T-helper 2 cell treated with Interferon-gamma antibody and Interleukin-4, amounts not matched to agents 100 ng/mL and 5 ng/mL, for 36 hours (primary cell): Measurements from ENCODE around the gene RSU1. TPM values are rescaled to one million over a fixed set of nuclear protein-coding genes. Genes with fewer than 3 reads are reported as not detected.

ENCODE experiments used
- intact Hi-C: fragments of 100-400 bp; cut with micrococcal nuclease; formaldehyde crosslinking; loops from one replicate; pipeline ENCODE4 v1.15.1; 2023
- total RNA-seq: library from RNA; stranded (reverse); gene quantifications from 2 replicates; pipeline ENCODE4 v1.2.3, GENCODE V29; 2022

RSU1 gene
- total RNA-seq, 1 donor from 2014 or later, result 86.9 TPM

DNA sequence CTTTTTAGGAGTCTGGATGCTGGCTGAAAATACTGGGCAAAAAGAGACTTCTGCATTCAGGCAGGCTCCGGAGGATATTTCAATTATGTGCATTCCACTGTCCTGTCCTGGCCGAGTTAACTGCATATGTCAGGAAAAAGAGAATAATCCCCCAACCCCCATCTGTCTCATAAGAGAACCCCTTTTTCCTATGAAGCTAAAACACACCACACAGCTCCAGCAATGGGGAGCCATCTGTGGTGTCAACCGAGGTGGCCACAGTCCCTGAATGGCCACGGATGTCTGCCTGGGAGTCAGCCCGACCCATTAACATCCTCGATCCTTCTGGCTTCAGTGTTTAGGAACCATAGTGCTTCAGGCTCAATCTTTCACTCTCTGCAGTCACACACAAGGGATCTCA, 70.4 kb downstream of the RSU1 start:
- intact Hi-C loops, result no loop called here

DNA sequence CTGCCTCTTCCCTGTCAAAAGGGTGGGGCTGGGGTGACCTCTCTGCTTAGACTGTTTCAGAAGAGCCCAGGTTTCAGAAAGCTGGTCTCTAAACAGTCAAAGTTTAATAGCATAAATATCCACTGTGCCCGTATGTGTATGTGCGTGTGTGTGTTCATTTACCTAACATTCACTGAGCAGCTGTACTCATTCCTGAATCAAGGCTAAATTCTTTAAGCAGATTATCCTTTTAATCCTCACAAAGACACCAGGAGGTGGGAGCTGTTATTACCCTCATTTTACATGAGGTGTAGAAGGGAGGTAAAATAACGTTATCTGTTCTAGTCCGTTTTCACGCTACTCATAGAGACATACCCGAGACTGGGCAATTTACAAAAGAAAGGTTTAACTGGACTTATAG, 72.2 kb downstream of the RSU1 start:
- intact Hi-C loops, result no loop called here

DNA sequence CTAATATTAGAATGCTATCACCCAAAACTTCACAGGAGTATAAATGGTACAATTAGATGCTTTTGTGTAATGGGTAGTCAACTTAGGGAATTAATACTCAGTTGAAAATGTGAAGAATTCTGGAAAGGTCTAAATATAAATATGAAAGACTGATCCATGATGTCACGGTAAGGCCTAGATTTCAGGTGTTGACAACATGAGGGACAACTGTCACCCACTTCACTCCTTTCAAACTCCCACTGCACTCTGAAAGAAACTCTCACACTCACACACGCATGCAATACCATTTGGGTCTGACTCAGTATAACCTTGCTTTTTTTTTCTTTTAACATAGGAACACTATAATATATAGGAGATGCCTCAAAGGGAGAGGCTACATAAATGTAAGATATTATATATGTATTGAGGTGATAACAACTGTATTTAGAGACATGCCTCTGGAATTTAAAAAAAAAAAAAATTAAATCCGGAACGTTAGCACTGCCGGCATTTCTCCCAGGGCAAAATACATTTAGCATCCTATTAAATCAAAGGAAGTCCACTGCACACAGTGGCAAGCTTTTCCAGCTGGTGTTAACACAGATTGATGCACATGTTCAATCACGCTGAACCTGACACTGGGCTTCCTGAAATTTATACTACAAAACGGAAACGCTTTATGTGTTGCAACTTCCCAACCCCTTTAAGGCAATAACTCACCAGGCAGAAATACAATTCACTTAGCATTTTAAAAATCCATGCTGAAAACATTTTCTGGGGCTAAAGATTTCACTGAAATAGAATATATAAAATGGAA, 74.9 kb downstream of the RSU1 start:
- intact Hi-C loops, result no loop called here

DNA sequence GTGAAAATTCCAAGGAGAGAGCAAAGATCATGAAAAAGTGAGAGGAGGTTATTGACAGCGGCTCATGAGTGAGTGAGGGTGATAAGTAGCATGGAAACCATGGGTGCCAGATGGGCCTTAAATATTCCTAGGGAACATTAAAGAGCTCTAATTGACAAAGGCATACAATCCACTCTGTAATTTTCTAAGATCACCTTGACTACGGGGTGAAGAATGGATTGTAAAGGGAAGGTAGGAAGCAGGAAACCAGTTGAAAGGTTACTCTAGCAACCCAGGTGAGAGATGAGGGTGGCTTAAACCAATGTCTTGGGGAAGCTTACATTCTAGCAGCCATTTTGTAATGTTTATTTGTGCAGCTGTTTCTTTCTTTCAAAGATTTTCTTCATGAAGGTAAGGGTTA, 75.7 kb downstream of the RSU1 start:
- intact Hi-C loops, result no loop called here

DNA sequence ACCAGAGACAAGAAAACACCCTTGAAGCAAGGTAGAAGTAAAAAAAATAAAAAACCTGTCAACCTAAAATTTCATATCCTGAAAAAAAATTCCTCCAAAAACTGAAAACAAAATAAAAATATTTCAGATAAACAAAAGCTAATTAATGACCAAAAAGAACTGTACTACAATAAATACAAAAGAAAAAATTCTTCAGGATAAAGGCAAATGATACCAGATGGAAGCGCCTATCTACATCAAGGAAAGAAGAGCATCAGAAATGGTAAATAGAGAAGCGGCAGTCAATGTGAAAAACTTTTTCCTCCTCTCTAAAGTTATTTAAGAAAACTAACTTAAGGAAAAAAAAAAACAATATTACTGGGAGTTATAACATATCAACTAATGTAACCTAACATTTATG, 79.8 kb downstream of the RSU1 start:
- intact Hi-C loops, result no loop called here

DNA sequence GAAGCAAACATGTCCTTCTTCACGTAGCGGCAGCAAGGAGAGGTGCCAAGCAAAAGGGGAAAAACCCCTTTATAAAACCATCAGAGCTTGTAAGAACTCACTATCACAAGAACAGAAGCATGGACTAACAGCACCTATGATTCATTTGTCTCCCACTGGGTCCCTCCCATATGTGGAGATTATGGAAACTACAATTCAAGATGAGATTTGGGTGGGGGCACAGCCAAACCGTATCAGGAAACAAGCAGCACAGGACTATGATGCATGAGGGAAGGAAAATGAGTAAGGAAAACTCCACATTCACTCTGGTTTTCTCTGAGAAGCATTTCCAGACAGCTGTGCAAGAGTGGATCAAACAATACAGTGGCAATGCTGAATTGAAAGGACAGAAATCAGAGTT, 81.6 kb downstream of the RSU1 start:
- intact Hi-C loops, result no loop called here

DNA sequence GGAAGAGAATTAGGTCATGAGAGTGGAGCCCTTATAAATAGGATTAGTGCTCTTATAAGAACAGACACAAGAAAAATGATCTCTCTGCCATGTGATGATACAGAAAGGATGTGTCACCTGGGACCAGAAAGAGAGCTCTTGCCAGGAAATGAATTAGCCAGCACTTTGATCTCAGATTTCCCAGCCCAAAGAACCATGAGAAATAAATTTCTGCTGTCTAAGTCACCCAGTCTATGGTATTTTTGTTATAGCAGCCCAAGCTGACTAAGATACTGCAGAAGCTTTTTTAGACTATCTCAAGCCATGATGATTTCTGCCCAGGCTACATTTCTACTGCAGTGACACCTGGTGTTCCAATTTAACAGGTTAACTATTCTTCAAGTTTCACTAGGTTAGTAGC, 84.8 kb downstream of the RSU1 start:
- intact Hi-C loops, result no loop called here

DNA sequence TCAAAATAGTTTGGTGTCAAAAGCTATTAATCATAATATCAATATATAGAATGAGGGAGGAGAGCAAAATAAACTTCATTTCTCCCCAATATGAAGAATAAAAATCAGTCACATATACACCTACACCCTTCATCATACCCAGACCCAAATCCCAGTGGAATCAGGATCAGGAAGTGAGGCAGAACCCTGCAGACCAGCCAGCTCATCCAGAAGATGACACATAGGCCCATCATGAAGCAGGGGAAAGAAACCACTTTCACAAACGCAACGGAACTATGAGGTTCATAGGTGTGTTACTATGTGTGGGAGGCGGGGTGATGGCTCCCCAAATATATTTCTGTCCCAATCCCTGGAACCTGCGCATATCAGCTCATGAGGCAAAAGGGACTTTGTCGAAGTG, 89.0 kb downstream of the RSU1 start:
- intact Hi-C loops, result no loop called here

DNA sequence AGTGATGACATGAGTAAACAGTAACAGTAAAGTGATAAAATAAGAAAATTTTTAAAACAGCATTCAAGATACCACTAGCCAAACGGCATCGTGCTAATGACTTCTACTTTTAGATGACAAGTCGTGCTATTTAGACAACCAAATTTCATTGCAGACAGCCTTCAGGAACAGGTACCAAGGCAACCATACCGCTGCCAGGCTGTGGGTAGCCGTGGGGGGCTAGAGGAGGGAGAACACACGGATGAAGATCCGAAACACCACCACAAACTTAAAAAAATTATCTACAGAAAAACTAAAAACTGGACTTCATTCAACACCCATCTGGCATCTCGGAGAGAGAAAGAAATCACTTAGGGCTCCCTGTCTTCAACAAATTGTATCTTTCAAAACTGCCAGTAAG, 89.6 kb downstream of the RSU1 start:
- intact Hi-C loops, result no loop called here

DNA sequence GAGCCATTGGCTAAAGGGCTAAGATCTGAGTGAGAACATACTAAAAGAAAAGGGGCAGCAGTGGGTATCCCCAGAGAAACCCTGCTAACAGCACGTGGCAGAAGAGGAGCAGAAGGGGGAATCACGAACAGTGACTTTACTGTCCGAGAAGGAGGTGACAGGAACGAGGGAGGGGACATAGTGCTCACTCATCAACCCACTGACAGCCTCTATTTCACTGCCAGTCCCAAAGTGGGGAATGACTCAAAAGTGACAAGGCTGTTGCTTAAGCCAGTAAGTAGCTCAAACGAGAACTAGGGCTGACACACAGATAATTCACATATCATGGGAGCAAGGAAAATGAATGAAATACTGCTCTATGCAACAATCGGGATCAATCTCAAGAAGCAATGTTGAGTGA, 92.7 kb downstream of the RSU1 start:
- intact Hi-C loops, result no loop called here

DNA sequence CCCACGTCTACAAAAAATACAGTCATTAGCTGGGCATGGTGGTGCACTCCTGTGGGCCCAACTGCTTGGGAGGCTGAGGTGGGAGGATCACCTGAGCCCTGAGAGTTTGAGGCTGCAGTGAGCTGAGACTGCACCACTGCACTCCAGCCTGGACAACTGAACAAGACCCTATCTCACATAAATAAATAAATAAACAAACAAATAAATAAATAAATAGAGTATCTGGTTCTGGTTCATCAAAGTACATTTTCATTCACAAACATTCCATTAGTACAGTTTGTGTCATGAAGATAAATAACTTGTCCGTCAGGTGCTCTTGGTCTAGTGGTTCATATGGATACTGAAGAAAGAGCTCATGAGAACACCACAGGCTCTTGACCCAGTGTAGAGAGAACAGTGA, 96.4 kb downstream of the RSU1 start:
- intact Hi-C loops, result no loop called here

DNA sequence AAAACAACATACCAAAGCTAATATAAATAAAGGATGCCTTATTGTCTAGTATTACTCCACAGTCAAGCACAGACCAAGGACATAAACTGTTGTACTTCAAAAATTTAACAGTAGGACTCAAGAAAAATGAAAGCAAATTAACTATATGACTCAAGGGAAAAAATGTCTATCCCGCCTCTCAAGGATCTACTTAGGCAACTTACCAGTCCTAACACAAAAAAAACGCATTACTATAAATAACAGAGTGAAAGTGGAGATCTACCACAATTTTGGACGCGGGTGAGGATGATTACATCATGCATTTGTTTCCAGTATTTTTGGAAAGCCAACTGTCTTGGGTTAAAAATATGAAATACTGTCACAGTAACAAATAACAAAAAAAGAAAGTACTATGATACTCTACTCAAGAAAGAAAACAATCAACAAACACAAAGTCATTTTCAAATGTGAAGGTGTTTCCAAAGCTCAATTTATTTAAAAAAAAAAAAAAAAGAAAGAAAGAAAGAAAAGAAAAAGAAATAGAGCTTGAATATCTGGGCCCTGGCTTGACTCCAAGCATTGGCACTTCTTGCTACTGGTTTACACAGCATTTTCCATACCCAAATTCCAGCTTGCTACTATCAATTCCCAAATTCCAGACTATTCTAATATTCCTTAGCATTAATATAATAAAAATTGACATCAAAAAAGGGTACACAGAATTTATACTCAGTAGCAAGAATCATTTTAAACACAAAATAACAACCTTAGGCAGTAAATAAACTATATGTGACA, 99.4 kb downstream of the RSU1 start:
- intact Hi-C loops, result no loop called here

DNA sequence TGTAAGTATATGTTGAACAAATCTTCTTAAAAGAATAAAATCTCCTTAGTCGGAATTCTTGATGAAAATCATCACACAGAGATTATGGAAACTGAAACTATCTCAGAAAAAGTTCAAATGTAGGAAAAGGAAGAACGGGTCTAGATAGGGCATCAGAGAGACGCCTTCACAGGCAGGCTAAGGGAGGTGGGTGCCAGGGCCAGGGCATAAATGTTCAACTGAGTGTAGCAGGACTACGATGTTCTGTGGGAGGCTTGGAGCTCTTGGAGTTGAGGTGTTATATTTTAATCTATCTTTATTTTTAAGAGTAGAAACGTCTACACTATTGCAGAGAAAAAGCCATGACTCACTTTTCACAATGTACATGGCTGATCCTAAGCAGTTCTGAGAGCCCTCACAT, 101.2 kb downstream of the RSU1 start:
- intact Hi-C loops, result no loop called here

DNA sequence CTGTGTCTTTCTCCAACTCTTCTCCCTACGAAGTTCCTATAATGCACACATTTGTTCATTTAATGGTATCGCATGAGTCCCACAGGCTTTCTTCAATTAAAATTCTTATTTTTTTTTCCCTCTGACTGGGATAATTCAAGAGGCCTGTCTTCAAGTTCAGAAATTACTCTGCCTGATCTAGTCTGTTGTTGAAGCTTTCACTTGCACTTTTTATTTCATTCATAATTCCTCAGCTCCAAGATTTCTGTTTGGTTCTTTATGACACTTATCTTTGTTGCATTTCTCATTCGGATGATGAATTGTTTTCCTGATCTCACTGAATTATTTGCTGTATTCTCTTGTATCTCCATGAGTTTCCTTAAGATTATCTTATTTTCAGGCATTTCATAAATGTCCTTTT, 103.9 kb downstream of the RSU1 start:
- intact Hi-C loops, result no loop called here

DNA sequence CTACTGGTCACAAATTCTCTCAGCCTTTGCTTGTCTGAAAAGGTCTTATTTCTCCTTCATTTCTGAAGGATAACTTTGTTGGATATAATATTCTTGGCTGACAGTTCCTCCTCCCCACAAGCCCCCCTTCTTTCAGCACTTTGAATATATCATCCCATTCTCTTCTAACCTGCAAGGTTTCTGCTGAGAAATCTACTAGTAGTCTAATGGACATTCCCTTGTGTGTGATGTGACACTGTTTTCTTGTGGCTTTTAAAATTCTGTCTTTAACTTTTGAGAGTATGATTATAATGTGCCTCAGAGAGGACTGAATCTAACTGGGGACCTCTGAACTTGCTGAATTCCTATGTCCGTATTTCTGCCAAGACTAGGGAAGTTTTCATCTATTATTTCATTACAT, 104.3 kb downstream of the RSU1 start:
- intact Hi-C loops, result no loop called here

DNA sequence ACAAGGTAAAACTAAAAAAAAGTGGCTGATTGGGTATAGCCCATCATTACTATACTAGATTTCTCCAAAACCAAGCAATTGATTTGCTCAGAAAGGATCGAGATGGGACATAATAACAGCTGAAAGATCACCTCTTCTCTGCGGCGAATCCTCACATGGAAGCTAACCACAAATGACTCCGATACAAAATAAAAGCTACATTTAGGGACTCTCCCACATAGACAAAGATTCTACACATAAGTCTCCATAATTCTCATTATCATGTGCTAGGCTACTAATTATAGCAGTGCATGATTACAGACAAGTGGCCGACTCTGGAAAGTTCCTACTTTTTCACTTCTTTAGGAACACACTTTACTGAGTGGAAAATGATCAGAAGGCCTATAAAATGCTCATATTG, 116.9 kb downstream of the RSU1 start:
- intact Hi-C loops, result no loop called here

DNA sequence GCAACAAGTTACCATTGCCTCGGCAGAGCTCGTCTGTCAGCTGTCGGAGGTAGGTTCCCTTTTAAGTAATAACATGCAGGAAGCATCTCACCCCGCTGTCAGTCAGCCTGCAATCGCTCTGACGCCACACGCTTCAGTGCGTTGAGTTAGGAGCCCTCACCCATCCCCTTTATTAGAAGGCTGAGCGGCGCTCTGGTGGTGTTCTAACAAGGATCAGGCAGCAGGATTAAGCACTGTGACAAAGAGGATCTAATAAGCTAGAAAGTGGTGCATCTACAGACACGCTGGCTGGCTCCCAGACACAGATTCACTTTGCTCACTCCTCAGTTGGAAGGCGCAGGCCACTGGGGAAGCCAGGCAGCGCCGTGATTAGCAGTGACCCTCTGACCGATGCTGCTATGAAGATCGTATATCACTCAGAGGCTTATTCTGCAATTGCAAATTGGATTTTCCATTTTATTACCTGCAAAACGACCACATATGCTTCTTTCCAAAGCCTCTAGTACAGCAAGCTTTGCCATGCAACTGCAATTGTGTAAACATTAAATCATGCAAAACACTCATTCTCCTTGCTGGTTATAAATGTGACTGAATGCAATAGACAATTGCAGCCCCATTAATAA, 117.7 kb downstream of the RSU1 start:
- intact Hi-C loops, result no loop called here

DNA sequence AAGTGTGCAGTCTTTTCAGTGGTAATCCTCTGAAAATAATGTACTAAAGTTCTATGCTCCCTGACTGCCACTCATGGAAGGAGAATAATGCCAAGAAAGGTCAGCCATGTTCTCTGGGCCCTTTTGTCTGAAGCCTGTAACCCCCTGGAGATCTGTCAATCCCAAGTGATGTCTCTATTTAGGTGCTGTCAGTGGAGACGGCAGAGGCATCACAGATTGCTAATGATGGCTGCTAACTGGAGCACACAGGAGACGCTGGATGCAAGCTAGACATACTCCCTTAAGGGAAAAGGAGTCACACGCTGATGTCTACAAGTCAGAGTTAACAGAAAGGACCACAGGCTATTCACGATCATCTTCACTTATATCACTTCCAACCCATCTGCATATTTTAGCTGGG, 118.8 kb downstream of the RSU1 start:
- intact Hi-C loops, result no loop called here

DNA sequence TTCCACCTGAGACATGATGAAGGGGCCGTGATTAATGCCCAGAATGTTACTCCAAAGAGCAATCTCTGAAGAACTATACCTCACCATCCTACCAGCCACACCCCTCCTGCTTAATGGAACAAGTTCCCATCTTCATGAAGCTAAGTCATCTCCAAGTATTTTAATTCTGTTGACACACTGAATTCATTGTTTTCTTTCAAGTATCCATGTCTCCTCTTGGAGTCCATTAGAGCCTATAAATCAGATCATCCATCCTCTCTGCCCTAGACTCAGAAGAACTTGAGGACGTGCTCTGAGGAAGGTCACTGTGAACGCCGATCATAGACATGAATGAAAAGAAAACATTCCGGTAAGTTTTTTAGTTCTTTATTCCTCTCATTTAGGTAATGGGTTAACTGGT, 126.8 kb downstream of the RSU1 start:
- intact Hi-C loops, result no loop called here

DNA sequence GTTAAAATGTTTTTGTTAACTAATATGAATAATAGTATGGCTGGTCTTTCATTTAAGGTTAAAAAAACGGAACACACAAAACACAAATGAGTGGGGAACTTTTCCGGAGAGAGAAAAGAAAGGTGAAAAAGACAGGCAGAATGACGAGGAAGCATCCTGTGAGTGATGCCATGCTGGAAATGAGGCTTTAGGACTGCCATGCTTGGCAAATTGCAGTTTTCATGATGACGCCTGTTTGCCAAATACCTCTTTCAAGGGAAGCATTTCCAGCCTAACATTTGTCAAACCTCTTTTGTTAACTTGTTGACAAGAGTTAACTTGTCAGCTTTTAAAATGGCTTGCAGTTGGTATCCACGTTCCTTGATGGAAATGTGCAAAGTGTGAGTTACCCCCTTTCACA, 127.5 kb downstream of the RSU1 start:
- intact Hi-C loops, result no loop called here

DNA sequence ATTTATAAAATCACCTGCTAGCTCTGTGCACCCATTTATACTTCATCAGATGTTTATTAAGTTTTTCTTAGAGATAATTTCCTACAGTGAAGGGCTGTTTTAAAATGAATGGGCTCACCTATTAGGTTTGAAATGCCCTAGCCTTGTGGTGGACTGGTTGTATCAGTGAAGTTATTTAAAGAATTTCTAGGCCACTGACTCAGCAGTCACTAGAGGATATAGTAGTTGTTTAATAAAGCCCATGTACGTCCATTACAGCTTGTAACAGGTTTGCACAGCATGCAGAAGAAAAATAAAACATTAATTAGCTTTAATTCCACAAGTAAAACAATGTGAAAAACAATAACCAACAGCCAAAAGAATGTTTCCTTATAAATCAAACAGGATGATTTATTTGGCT, 128.0 kb downstream of the RSU1 start:
- intact Hi-C loops, result no loop called here

DNA sequence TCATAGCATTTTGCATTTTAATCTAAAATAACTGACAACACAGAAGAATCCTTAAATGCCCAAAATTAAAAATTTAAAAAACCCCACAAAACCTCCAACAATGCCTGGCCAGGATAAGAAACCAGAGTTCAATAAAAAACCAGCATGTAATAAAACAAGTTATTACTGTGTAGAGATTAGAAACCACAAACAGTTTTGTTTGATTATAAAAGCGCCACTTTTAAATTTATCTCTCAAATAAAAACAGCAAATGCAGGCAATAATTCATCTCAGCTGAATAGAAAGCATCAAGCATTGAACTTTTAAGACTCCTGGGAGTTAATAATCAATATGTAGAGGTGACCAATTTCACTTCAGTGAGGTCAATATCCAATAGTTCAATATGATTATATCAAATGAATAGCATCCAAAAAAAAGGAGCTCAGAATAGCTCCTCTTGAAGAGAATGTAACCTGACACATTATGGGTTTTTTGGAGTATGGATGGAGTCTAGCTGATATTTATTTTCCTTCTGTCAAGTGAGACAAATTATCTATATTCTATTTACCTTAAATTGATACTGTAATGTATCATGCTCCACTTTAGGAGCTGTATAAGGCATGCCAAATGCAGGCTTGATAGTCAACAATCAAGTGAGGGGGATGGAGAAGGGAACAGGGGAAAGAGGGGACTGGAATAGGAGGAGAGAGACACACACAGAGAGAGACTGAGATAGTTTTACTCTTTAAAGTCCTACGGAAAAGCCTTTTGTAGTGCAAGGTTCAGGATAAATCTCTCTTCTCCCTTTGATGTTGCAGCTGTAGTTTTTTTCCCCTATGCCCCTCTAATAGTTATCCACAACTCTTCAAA, 130.9 kb downstream of the RSU1 start:
- intact Hi-C loops, result no loop called here
